Left lobe of liver (tissue), 2 donors: Measurements from ENCODE around the gene RRP1B. TPM values are rescaled to one million over a fixed set of nuclear protein-coding genes. Genes with fewer than 3 reads are reported as not detected.
"Not testable (repeated sequence)": the region's sequence is repeated elsewhere in the genome, so short reads cannot be mapped to it uniquely, and the experiment has no call there.

ENCODE experiments used
- ATAC-seq: fragments of 200-7000 bp; cut with Tn5 transposase; one replicate; pipeline ENCODE4 v1.9.1; 2020; ENCODE audit warnings: mild to moderate bottlenecking, moderate library complexity
- DNase-seq: peaks from one replicate; pipeline ENCODE4 v3.0.0-alpha.2; 2020; ENCODE audit warnings: low spot score
- total RNA-seq: library from RNA; stranded (reverse); gene quantifications from one replicate; pipeline ENCODE4 v1.2.1, GENCODE V29; 2021
- donor health status: DM: no; HTN: no; CAD: no; lungs with moderate emphysema.
- donor health status: DM: no; HTN: yes; CAD: no.

RRP1B gene
- total RNA-seq, result 7.7 TPM

GRCh38 chr21:43659136-43660000 is at the start of gene RRP1B, which contains the start of gene HSF2BP:
Gene RRP1B, plus strand, starts transcription at chr21:43659560. Its CDS starts 105 bp downstream, at chr21:43659665.
Gene HSF2BP, minus strand, starts transcription at chr21:43659488. Its CDS starts 1,392 bp downstream, at chr21:43658096.
- DNase-seq (peak; percentile 92), ATAC-seq (peak; percentile 92)

GRCh38 chr21:43611598-43612369 is 47.6 kb upstream of the RRP1B start:
- ATAC-seq, result peak; percentile 95
- peak; percentile 67 for DNase-seq

- ATAC-seq, result no peak
- no peak for DNase-seq
These were observed 45.4 kb upstream of the RRP1B start for GRCh38 chr21:43613755-43614638.

GRCh38 chr21:43614839-43615238 is 44.5 kb upstream of the RRP1B start:
- ATAC-seq (no peak), DNase-seq (no peak)

- not testable (repeated sequence) for DNase-seq, ATAC-seq
These were observed 42.5 kb upstream of the RRP1B start for GRCh38 chr21:43616861-43617260.

GRCh38 chr21:43618940-43619339 is 40.4 kb upstream of the RRP1B start:
- ATAC-seq (no peak), DNase-seq (no peak)

- ATAC-seq, result no peak
- DNase-seq, result no peak
These were observed 40.0 kb upstream of the RRP1B start for GRCh38 chr21:43619344-43619743.

GRCh38 chr21:43619856-43620255 is 39.5 kb upstream of the RRP1B start:
- ATAC-seq (no peak), DNase-seq (no peak)

- no peak for DNase-seq
- ATAC-seq, result no peak
These were observed 36.6 kb upstream of the RRP1B start for GRCh38 chr21:43622796-43623195.

GRCh38 chr21:43623588-43623987 is 35.8 kb upstream of the RRP1B start:
- DNase-seq (no peak), ATAC-seq (no peak)

- ATAC-seq, result no peak
- DNase-seq, result no peak
These were observed 35.0 kb upstream of the RRP1B start for GRCh38 chr21:43624339-43624738.

GRCh38 chr21:43626390-43626789 is 33.0 kb upstream of the RRP1B start:
- ATAC-seq, result peak; percentile 26
- DNase-seq, result no peak

GRCh38 chr21:43627527-43627926 is 31.8 kb upstream of the RRP1B start:
- DNase-seq (no peak), ATAC-seq (no peak)

- ATAC-seq, result no peak
- no peak for DNase-seq
These were observed 27.8 kb upstream of the RRP1B start for GRCh38 chr21:43631411-43632107.

- ATAC-seq (no peak), DNase-seq (no peak)
These were observed 26.9 kb upstream of the RRP1B start for GRCh38 chr21:43632373-43632905.

GRCh38 chr21:43634618-43635017 is 24.7 kb upstream of the RRP1B start:
- DNase-seq, result no peak

GRCh38 chr21:43635436-43635835 is 23.9 kb upstream of the RRP1B start:
- ATAC-seq (no peak), DNase-seq (no peak)

More at GRCh38 chr21:43634618-43635017, 24.7 kb upstream of the RRP1B start:
- no peak for ATAC-seq

- no peak for ATAC-seq
- DNase-seq, result no peak
These were observed 21.7 kb upstream of the RRP1B start for GRCh38 chr21:43637530-43638158.
